Skeletal muscle tissue (tissue), 4 donors: Measurements from ENCODE around the gene STAT3. TPM values are rescaled to one million over a fixed set of nuclear protein-coding genes. Genes with fewer than 3 reads are reported as not detected.

ENCODE experiments used
- H3K27ac ChIP-seq: one replicate; pipeline ENCODE4 v1.7.0; 2013; ENCODE audit warnings: mild to moderate bottlenecking, low read depth, low read length, inconsistent platforms
- H3K27me3 ChIP-seq, 3 donors: one replicate each; pipeline ENCODE4 v1.7.0; 2013; ENCODE audit warnings: low read length in 3 of 3; ENCODE audit not compliant: control insufficient read depth in 3 of 3, insufficient read depth in 3 of 3
- H3K36me3 ChIP-seq, 3 donors: one replicate each; pipeline ENCODE4 v1.7.0; 2013; ENCODE audit warnings: low read length in 3 of 3; ENCODE audit not compliant: control insufficient read depth in 3 of 3, insufficient read depth in 3 of 3
- H3K4me1 ChIP-seq, 3 donors: one replicate each; pipeline ENCODE4 v1.7.0; 2013; ENCODE audit warnings: low read length in 3 of 3, mild to moderate bottlenecking in 3 of 3; ENCODE audit not compliant: control insufficient read depth in 3 of 3, insufficient read depth in 3 of 3
- H3K4me3 ChIP-seq, 3 donors: one replicate each; pipeline ENCODE4 v1.7.0; 2013; ENCODE audit warnings: low read length in 3 of 3
- H3K9ac ChIP-seq, 3 donors: one replicate each; pipeline ENCODE4 v1.7.0; 2013; ENCODE audit warnings: low read length in 3 of 3, mild to moderate bottlenecking in 3 of 3, moderate library complexity in 2 of 3, low read depth in 1 of 3
- H3K9me3 ChIP-seq, 3 donors: one replicate each; pipeline ENCODE4 v1.7.0; 2013; ENCODE audit warnings: low read length in 3 of 3; ENCODE audit not compliant: control insufficient read depth in 3 of 3
- total RNA-seq: library from RNA; depleted of rRNA; stranded (reverse); fragments of >200 nt; gene quantifications from one replicate; pipeline ENCODE4 v1.2.3, GENCODE V29; 2014
- donor health status: Osteomylitis.

Gene STAT3
- total RNA-seq, 1 donor from 2014 or later: 44.9 TPM

DNA sequence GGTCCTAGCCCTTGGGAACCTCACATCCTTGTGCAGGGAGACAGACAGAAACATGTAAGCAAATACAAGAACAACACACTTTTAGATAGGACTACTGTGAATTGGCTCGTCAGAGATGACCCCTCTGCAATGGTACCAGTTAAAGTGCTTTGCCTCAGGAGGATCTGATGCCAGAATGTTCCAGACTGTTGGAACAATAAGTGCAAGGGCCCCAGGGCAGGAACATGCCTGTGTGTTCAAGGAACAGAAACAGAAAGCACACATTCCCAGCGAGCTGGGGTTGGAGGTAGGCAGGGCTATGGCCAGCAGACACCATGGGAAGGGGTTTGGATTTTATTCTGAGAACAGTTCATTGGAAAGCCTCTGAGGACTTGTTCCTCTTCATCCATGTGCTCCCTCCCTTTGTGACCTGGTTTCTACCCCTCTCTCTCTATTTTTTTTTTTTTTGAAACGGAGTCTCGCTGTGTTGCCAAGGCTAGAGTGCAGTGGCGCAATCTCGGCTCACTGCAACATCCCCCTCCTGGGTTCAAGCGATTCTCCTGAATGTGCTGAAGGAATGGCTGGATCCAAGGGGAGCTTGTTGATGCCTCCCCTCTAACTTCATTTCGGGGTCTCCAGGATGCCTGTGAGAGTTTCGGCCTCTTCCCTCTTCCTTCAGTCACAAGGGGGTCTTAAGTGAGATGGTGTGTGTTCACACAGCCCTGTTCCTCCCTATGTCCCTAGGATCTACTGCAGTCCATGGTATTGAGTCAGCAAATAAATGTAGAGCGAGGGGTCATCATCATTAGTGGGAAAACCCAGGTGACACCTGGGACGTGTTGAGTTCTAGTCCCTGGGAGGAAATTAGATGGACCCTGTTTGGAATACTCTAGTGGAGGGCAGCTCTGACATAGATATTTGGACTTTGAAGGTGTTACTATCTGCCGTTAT is 93.5 kb downstream of the STAT3 start:
- Histone ChIP-seq H3K4me3 (no peak overlapping the region), H3K9me3 (no peaks in the 10 kb centered on the region), H3K27ac (no peak overlapping the region), H3K27me3 (no peaks in the 10 kb centered on the region), H3K9ac (no peak overlapping the region), H3K36me3 (peaks cover 15 to 33% (median 24%) of the 10 kb centered on the region in 3 donors), H3K4me1 (peaks cover 0 to 9% (median 2%) of the 10 kb centered on the region in 3 donors)

DNA sequence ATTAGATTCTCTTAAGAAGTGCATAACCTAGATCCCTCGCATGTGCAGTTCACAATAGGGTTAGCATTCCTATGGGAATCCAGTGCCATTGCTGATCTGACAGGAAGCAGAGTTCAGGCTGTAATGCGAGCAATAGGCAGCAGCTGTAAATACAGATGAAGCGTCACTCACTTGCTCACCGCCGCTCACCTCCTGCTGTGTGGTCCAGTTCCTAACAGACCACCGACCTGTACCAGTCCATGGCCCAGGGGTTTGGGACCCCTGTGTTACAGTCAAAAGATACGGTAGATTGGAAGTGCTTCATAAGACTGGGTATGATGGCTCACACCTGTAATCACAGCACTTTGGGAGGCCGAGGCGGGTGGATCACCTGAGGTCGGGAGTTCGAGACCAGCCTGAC is 97.1 kb downstream of the STAT3 start:
- H3K4me3 ChIP-seq: no peak overlapping the region
- peaks cover 17 to 39% (median 24%) of the 10 kb centered on the region in 3 donors for H3K4me1 ChIP-seq
- H3K9ac ChIP-seq: no peak overlapping the region
- H3K27me3 ChIP-seq: no peaks in the 10 kb centered on the region
- peaks cover 9 to 25% (median 13%) of the 10 kb centered on the region in 3 donors for H3K36me3 ChIP-seq
- H3K27ac ChIP-seq: no peak overlapping the region
- H3K9me3 ChIP-seq: no peaks in the 10 kb centered on the region

DNA sequence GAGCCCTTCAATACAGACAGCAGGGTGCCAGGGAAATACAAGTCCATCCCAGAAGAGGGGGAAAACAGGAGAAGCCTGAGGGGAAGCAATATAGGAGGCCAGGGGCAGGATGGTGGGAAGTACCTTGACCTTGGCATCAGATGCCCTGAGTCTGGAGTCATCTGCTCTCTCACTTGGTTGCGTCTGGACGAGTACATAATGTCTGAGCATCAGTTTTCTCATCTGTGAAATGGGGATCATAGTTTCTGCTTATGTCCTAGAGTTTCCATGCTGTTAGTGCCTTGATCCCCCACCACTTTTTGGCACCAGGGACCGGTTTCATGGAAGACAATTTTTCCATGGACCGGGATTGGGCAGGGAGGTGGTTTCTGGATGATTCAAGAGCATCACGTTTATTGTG is 97.7 kb downstream of the STAT3 start:
- H3K27ac ChIP-seq: no peak overlapping the region
- H3K27me3 ChIP-seq: no peaks in the 10 kb centered on the region
- H3K9me3 ChIP-seq: no peaks in the 10 kb centered on the region
- no peak overlapping the region for H3K9ac ChIP-seq
- H3K4me3 ChIP-seq: no peak overlapping the region
- H3K4me1 ChIP-seq: peaks cover 17 to 39% (median 24%) of the 10 kb centered on the region in 3 donors
- H3K36me3 ChIP-seq: peaks cover 7 to 20% (median 8%) of the 10 kb centered on the region in 3 donors

GRCh38 chr17:42289611-42290181 is 98.5 kb downstream of the STAT3 start:
- H3K9me3 ChIP-seq: no peaks in the 10 kb centered on the region
- H3K27ac ChIP-seq: peak overlapping the region; percentile 88
- H3K4me3 ChIP-seq: peak overlapping the region in 2 of 3 donors; percentile 54 to 78
- peaks cover 17 to 39% (median 24%) of the 10 kb centered on the region in 3 donors for H3K4me1 ChIP-seq
- H3K36me3 ChIP-seq: peaks cover 0 to 14% (median 4%) of the 10 kb centered on the region in 3 donors
- peak overlapping the region in 1 of 3 donors; percentile 32 for H3K9ac ChIP-seq
- no peaks in the 10 kb centered on the region for H3K27me3 ChIP-seq

DNA sequence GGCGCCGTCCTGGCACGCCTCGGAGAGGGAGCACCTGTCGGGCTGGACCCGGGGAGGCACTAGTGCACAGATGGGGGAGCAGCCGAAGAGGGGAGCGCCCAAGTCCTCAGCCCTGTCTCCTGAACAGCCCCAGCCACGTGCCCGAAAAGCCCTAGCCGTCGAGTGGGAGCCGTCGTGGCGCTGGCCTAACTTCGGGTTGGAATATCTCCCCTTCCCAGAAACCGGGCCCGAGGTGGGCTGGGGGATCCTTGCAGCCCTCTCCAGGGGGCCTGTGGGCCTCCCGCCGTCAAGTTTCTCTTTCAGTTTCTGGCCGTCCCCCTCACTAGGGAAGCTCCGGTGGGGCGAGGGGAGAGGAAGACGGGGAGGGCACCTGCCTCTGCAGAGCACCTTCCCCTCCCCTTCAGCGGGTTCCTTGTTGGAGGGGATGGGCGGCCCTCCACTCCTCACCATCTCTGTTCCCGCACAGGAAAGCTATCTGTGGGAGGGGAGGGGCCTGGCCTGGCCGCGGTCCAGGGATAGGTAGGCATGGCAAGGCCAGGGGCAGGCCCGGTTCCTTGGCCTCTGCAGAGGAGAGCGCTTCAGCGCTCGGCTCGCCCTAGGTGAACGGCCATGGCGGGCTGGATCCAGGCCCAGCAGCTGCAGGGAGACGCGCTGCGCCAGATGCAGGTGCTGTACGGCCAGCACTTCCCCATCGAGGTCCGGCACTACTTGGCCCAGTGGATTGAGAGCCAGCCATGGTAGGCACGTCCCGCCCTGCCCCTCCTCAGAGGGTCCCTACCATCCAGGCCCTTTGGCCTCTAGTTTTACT is 99.2 kb downstream of the STAT3 start:
- Histone ChIP-seq H3K27me3 (no peaks in the 10 kb centered on the region), H3K4me1 (peaks cover 17 to 39% (median 24%) of the 10 kb centered on the region in 3 donors), H3K27ac (peak overlapping the region; percentile 88), H3K9me3 (no peaks in the 10 kb centered on the region), H3K9ac (peak overlapping the region in 2 of 3 donors; percentile 81 to 88), H3K36me3 (peaks cover 0 to 10% (median 0%) of the 10 kb centered on the region in 3 donors), H3K4me3 (peak overlapping the region; percentile 54 to 78 (median 75))

GRCh38 chr17:42287977-42288802 is 100.1 kb downstream of the STAT3 start, which contains the start of gene STAT5A:
Gene STAT5A (plus strand): TSS chr17:42288498. CDS start chr17:42289412, 914 bp downstream.
- Histone ChIP-seq H3K27ac (peak within 1 kb of the TSS; percentile 88), H3K36me3 (peaks cover 0 to 8% (median 0%) of the 10 kb centered on the region in 3 donors), H3K4me1 (peaks cover 17 to 39% (median 24%) of the 10 kb centered on the region in 3 donors), H3K27me3 (no peaks in the 10 kb centered on the region), H3K9me3 (no peaks in the 10 kb centered on the region), H3K9ac (peak within 1 kb of the TSS; percentile 80 to 88 (median 81)), H3K4me3 (peak within 1 kb of the TSS; percentile 75 to 78 (median 78))

DNA sequence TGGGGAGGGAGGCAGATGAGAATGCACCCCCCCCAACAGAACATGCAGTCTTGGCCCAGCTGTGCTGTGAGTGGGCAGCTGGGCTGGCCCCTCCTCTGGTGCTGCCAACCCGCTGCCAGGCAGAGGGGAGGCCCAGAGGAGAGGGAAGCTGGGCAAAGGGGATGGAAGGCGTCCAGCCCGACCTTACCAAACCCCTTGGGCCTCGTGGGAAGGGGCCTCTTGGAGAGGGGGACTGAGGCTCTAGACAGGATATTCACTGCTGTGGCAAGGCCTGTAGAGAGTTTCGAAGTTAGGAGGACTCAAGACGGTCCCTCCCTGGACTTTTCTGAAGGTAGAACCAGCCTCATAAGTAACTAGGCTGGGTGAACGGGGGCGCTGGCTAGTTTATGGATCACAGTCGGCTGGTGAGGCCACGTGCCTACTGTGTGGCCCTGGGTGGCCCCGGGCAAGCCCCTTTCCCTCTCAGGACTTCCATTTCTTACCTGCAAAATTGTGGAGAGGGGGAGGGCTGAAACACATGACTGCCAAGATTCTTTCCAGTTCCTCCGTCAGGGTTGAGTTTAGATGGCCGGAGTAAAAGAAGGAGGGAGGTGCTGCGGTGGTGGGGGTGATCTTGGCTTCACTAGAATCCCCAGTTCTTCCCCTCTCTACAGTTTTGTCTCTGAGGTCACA is 100.8 kb downstream of the STAT3 start:
- H3K9me3 ChIP-seq: no peaks in the 10 kb centered on the region
- no peaks in the 10 kb centered on the region for H3K27me3 ChIP-seq
- H3K27ac ChIP-seq: peak overlapping the region; percentile 88
- H3K36me3 ChIP-seq: peaks cover 0 to 6% (median 0%) of the 10 kb centered on the region in 3 donors
- H3K4me3 ChIP-seq: peak overlapping the region; percentile 75 to 78 (median 78)
- H3K4me1 ChIP-seq: peaks cover 17 to 39% (median 24%) of the 10 kb centered on the region in 3 donors
- peak overlapping the region; percentile 80 to 88 (median 81) for H3K9ac ChIP-seq

DNA sequence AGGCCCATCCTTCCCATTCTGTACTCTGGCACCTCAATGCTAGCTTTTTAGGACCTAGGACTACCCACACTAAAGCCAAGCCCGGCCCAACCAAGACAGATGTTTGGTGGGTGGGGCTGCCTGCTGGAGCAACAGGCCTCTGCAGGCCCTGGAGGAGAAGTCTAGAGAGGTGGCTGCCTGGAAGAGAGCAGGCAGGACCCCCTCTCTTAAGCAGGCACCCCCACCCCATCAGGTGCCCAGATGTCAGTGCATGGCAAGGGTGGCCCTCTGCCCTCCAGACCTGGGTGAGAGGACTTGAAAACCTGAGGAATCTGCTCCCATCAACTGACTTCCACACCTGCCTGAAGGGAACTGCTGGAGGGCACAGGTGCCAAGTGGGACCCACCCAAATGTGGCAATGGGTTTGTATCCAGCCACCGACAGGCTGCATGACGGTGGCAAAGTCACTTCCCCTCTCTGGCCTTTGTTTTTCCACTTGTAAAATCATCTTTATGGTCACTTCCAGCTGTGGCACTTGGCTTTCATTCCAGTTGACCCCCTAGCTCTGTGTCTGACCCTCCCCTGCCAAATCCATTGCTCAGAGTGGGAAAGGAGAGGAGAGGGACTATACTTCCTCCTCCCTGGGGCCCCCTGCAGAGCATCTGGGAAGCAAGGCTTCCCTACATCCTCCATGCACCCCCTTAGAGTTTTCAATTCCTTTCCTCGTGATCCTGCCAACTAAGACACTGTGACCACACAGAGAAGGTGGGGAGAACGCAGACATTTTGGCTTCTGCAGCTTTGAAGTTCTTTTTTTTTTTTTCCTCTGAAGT is 101.6 kb downstream of the STAT3 start:
- Histone ChIP-seq H3K36me3 (peaks cover 0 to under 1% (median 0%) of the 10 kb centered on the region in 3 donors), H3K9ac (peak overlapping the region in 2 of 3 donors; percentile 14 to 88), H3K4me3 (peak overlapping the region; percentile 2 to 78 (median 75)), H3K9me3 (no peaks in the 10 kb centered on the region), H3K4me1 (peaks cover 17 to 39% (median 24%) of the 10 kb centered on the region in 3 donors), H3K27ac (peak overlapping the region; percentile 88), H3K27me3 (no peaks in the 10 kb centered on the region)
